Activated CD4-positive, alpha-beta memory T cell treated with anti-CD3 and anti-CD28 coated beads, Interleukin-2, amount 10 ng/mL, durations not matched to agents 7 days and 5 days (primary cell): Measurements from ENCODE around the gene KCNJ14. TPM values are rescaled to one million over a fixed set of nuclear protein-coding genes. Genes with fewer than 3 reads are reported as not detected.
A peak's percentile ranks its signal among the peaks of the same experiment; 100 is the strongest.
"Not testable (repeated sequence)": the region's sequence is repeated elsewhere in the genome, so short reads cannot be mapped to it uniquely, and the experiment has no call there.

Source experiments
- CTCF ChIA-PET: fragments of 350-600 bp; sonication (Branson Sonifier 250); formaldehyde crosslinking; loops from one replicate; lab custom pipeline; 2021; ENCODE audit warnings: antibody characterized with exemption, inconsistent platforms; lab: Charles Lee
- POLR2A ChIA-PET: fragments of 350-600 bp; sonication (Branson Sonifier 250); formaldehyde crosslinking; loops from one replicate; lab custom pipeline; 2021; ENCODE audit warnings: antibody characterized with exemption; lab: Charles Lee
- DNase-seq: peaks from one replicate; pipeline ENCODE4 v3.0.0-alpha.2; 2020
- H3K27ac Mint-ChIP-seq: one replicate; pipeline ENCODE4 v1.8.0; 2021; ENCODE audit warnings: mild to moderate bottlenecking, mixed read lengths
- H3K27me3 Mint-ChIP-seq: one replicate; pipeline ENCODE4 v1.8.0; 2021; ENCODE audit warnings: mixed read lengths
- H3K36me3 Mint-ChIP-seq: one replicate; pipeline ENCODE4 v1.8.0; 2021; ENCODE audit warnings: low read depth, mixed read lengths
- H3K4me1 Mint-ChIP-seq: one replicate; pipeline ENCODE4 v1.8.0; 2021; ENCODE audit warnings: mixed read lengths
- H3K4me3 Mint-ChIP-seq: one replicate; pipeline ENCODE4 v1.8.0; 2021; ENCODE audit warnings: mild to moderate bottlenecking, mixed read lengths
- H3K9me3 Mint-ChIP-seq: one replicate; pipeline ENCODE4 v1.8.0; 2021; ENCODE audit warnings: mixed read lengths
- total RNA-seq, 2 experiments: library from RNA; stranded (reverse); gene quantifications; one replicate each; pipeline ENCODE4 v1.2.3, GENCODE V29; 2021

Gene KCNJ14
- total RNA-seq, 2 experiments from 2014 or later, result 0.73 to 0.86 TPM

DNA sequence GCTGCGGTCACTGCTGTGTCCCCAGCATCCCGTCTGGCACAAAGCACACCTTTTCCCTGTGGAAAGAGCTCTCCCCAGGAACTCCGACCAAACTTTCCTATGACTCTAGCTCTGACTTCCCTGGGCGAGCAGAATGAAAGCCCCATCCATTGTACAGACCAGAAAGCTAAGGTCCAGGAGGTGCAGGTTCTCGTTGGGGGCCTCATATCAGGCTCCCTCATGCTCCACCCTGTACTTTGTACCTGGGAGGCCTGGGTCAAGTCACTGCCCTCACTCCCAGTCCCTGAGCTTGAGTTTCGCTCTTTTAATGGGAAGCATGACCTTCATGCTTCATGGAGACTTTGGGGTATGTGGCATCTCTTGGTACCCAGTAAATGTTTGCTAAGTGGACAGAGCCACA, 32.2 kb downstream of the KCNJ14 start:
- no peaks in the 10 kb centered on the region for H3K36me3 Mint-ChIP-seq
- H3K27ac Mint-ChIP-seq, result no peak overlapping the region
- H3K9me3 Mint-ChIP-seq, result no peaks in the 10 kb centered on the region
- DNase-seq, result no peak
- H3K4me1 Mint-ChIP-seq, result peaks cover 22% of the 10 kb centered on the region
- H3K4me3 Mint-ChIP-seq, result no peak overlapping the region
- peaks cover 24% of the 10 kb centered on the region for H3K27me3 Mint-ChIP-seq
- ChIA-PET POLR2A (interaction anchor here (1.1 to 1.4 kb wide), 2 partner anchors 26 to 46 kb away, joined by 3 read pairs; no protein-coding TSS in a partner anchor), CTCF (interaction anchor here (1.1 to 2.5 kb wide), 4 partner anchors 18 to 174 kb away, joined by 3 to 7 read pairs (median 6); no protein-coding TSS in a partner anchor)

DNA sequence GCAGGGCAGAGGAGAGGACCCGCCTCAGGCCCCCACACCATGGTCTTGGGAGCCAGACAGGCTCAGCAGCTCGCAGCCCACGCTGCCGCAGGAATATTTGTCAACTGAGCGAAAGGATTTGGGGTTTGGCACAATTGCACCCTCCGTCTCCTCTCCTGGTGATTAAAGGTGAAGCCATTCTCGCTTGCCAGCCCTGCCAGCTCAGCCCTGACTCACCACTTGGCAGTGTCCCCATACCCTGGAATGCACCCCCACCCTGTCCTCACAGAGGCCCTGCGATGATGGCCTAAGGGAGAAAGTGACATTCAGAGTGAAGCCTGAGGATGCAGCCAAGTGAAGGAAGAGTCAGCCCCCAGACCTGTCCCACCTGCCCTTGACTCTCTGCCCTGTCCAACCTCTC, 32.6 kb downstream of the KCNJ14 start:
- Mint-ChIP-seq H3K4me1 (peaks cover 27% of the 10 kb centered on the region), H3K27me3 (peaks cover 28% of the 10 kb centered on the region), H3K9me3 (no peaks in the 10 kb centered on the region), H3K27ac (no peak overlapping the region), H3K4me3 (no peak overlapping the region), H3K36me3 (no peaks in the 10 kb centered on the region)
- DNase-seq, result no peak
- ChIA-PET CTCF (interaction anchor here (0.6 to 3.2 kb wide), 5 partner anchors 18 to 174 kb away, joined by 3 to 24 read pairs (median 7); partner anchors contain the start of gene SPACA4), POLR2A (interaction anchor here (1.1 to 1.4 kb wide), 2 partner anchors 26 to 47 kb away, joined by 3 read pairs; no protein-coding TSS in a partner anchor)

DNA sequence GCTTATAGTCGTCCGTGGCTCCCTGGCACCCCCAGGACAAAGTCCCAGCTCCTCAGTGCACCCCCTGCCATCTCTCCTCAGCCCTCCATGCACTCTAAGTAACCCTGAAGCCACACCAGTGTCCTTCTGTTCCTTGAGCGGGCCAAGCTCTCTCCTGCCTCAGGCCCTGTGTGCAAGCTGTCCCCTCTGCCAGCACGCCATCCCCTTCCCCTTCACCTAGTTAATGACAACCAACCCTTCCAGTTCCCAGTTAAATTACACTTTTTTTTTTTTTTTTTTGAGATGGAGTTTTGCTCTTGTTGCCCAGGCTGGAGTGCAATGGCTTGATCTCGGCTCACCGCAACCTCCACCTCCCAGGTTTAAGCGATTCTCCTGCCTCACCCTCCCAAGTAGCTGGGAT, 33.1 kb downstream of the KCNJ14 start:
- Mint-ChIP-seq H3K27me3 (peaks cover 29% of the 10 kb centered on the region), H3K4me1 (peaks cover 28% of the 10 kb centered on the region)
- not testable (repeated sequence) for H3K36me3 Mint-ChIP-seq, H3K27ac Mint-ChIP-seq, H3K9me3 Mint-ChIP-seq, H3K4me3 Mint-ChIP-seq, DNase-seq
- POLR2A ChIA-PET, result interaction anchor here (1.1 to 1.4 kb wide), 2 partner anchors 26 to 47 kb away, joined by 3 read pairs; no protein-coding TSS in a partner anchor
- CTCF ChIA-PET, result interaction anchor here (0.6 to 3.2 kb wide), 7 partner anchors 8 to 175 kb away, joined by 3 to 59 read pairs (median 7); partner anchors contain the start of gene SPACA4

DNA sequence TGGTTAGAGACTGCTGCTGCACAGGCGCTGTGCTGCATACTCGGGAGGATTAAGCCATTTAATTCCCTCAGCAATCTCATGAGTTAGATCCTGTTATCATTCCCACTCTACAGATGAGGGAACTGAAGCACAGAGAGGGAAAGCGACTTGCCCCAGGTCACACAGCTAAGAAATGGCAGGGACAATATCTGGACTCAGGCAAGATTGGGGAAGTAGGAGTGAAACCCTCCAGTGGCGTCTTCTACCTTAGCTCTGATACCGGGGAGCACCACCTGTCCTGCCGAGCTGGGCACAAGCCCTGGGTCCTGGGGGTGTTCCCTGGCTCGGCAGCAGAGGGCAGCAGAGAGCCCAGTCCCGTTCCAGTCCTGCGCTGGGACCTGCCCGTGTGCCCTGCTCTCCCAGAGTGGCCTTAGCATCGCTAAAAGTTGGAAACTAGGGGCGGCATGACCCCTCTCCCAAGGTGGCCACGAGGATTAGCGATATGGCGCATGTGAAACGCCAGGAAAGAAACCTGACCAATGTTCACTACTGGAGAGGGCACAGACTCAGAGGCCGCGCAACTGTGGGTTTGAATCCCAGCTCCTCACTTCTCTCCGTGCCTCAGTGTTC, 34.3 kb downstream of the KCNJ14 start:
- H3K9me3 Mint-ChIP-seq, result no peaks in the 10 kb centered on the region
- no peaks in the 10 kb centered on the region for H3K36me3 Mint-ChIP-seq
- peak; percentile 83 for DNase-seq
- ChIA-PET CTCF (interaction anchor here (0.6 to 3.2 kb wide), 21 partner anchors 9 to 890 kb away, joined by 3 to 59 read pairs (median 3); partner anchors contain the start of genes SPACA4, SYNGR4 and TMEM143), POLR2A (interaction anchor here (1.8 to 2.2 kb wide), 2 partner anchors 9 to 94 kb away, joined by 10 to 11 read pairs; no protein-coding TSS in a partner anchor)
- H3K4me3 Mint-ChIP-seq, result no peak overlapping the region
- H3K27me3 Mint-ChIP-seq, result peaks cover 35% of the 10 kb centered on the region
- H3K27ac Mint-ChIP-seq, result no peak overlapping the region
- peaks cover 35% of the 10 kb centered on the region for H3K4me1 Mint-ChIP-seq

DNA sequence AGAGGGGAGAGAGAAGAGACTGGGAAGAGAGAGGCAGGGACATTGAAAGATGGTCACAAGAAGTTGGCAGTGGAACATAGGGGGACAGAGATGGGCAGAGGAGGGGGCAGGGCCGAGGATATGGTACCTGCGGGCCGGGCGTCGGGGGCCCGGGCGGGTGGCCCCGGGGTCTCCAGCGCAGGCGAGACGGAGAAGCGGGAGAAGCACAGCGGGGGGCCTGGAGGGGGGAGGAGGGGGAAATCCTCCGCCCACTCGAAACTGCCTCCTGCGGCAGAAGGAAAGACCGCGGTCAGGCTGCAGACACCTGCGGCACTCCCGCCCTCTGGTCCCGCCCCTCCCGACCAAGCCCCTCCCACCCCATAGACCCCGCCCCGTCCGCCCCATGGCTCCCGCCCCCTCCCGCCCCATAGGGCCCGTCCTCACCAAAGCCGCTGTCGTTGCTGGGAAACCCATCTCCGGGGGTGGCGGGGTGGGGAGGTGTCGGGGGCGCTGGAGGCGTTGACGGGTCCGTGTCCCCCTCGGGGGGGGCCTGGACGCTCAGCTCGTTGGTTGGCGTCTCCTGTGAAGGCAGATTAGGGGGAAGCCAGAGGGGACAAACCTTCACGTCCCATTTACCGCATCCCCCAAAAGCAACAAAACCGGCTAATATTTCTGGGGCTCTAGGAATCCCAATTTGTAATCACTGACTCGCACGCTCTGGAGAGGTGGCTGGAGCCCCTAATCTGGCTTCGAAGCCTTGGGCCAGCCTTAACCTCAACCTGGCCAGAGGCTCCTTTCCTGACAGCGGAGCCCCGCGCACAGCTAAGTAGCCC, 35.8 kb downstream of the KCNJ14 start:
- Mint-ChIP-seq H3K27ac (no peak overlapping the region), H3K4me1 (peaks cover 42% of the 10 kb centered on the region), H3K9me3 (no peaks in the 10 kb centered on the region), H3K27me3 (peaks cover 46% of the 10 kb centered on the region), H3K36me3 (no peaks in the 10 kb centered on the region), H3K4me3 (no peak overlapping the region)
- CTCF ChIA-PET, result interaction anchor here (1.0 to 3.2 kb wide), 6 partner anchors 11 to 117 kb away, joined by 3 to 59 read pairs (median 16); partner anchors contain the start of gene SPACA4
- peak; percentile 61 for DNase-seq
- POLR2A ChIA-PET, result interaction anchor here (2.2 kb wide), 1 partner anchor 93 kb away, joined by 10 read pairs; no protein-coding TSS in a partner anchor

DNA sequence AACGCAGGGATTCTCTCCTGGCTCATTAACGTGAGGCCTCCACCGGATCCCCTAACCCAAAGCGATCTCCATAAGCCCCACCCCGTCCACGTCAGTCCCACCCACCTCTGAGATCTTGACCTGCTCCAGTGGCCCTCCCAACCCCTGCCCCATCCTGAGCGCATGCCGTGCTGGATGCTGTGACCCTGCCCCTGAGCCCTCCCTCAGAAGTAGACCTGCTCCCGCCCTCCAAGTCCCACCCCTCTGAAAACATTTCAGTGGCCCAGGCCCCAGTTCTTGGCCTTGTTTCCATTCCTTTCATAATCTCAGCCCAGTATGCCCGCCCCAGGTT, 36.4 kb downstream of the KCNJ14 start:
- Mint-ChIP-seq H3K27ac (no peak overlapping the region), H3K36me3 (no peaks in the 10 kb centered on the region), H3K4me1 (peaks cover 42% of the 10 kb centered on the region), H3K27me3 (peaks cover 49% of the 10 kb centered on the region), H3K9me3 (no peaks in the 10 kb centered on the region), H3K4me3 (no peak overlapping the region)
- no peak for DNase-seq
- CTCF ChIA-PET, result interaction anchor here (3.1 kb wide), 1 partner anchor 93 kb away, joined by 59 read pairs; no protein-coding TSS in a partner anchor
- POLR2A ChIA-PET, result no interaction called here

DNA sequence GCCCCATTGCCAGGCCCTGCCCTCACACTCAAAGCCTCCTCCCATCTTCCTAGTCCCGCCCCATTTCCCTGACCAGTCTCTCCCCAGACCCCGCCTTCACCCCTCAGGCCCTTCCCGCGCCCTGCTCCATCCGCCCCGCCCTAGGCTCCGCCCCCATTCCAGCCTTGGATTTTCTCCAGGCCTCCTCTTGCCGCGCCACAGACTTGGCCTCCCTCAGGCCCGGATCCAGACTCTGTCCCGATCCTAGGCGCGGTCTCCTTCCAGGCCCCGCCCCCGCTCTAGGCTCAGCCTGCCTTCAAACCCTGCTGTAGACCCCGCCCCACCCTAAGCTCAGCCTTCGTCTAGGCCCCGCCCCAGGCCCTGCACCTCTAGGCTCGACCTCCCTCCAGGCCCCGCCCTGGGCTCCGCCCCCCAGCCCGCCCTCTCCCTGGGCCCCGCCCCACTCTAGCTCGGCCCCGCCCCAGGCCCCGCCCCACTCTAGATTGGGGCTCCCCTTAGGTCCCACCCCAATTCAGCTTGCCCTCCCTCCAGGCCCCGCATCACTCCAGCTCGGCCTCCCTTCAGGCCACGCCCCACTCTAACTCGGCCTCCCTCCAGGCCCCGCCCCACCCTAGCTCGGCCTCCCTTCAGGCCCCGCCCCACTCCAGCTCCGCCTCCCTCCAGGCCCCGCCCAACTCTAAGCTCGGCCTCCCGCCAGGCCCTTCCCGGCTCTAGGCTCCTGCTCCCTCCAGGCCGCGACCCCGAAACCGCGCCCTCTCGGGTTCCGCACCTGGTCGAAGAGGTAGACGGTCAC, 37.7 kb downstream of the KCNJ14 start:
- H3K27me3 Mint-ChIP-seq, result peaks cover 56% of the 10 kb centered on the region
- CTCF ChIA-PET, result interaction anchor here (0.7 to 2.0 kb wide), 9 partner anchors 13 to 179 kb away, joined by 3 to 14 read pairs (median 6); partner anchors contain the start of genes SPHK2, SYNGR4 and TMEM143
- peaks cover 46% of the 10 kb centered on the region for H3K4me1 Mint-ChIP-seq
- no peaks in the 10 kb centered on the region for H3K36me3 Mint-ChIP-seq
- POLR2A ChIA-PET, result interaction anchor here (0.9 to 2.5 kb wide), 4 partner anchors 9 to 125 kb away, joined by 3 to 8 read pairs (median 4); no protein-coding TSS in a partner anchor
- H3K27ac Mint-ChIP-seq, result peak overlapping the region; percentile 35
- H3K4me3 Mint-ChIP-seq, result peak overlapping the region; percentile 51
- no peaks in the 10 kb centered on the region for H3K9me3 Mint-ChIP-seq
- peak; percentile 88 for DNase-seq

DNA sequence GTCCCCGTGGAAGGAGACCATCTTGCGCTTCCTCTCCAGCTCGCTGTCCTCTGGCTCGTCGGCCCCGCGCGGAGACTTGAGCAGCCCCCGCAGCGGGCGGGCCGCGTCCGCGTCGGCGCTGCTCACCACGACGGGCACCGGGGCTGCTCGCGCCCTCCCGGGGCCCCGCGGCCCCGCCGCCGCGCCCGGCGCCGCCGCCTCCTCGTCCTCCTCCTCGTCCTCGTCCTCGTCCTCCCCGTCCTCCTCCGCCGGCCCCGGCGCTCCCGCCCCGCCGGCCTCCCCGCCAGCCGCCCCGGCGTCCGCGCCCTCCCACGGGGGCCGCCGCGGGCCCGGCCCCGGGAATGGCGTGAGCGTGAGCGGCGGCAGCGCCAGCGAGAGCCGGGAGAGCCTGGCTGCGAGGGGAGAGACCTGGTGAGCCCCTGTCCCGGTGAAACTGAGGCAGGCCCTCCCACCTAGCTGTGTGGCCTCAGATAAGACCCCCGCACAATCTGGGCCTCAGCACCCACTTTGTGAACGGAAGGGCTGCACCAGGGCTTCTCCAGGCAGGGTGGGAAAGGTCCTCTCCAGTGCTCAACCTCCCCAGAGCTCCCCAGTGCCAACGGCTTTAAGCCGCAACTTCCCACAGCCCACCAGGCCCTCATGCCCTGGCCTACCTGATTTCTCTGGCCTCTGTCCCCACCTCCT, 38.5 kb downstream of the KCNJ14 start:
- Mint-ChIP-seq H3K4me1 (peaks cover 46% of the 10 kb centered on the region), H3K9me3 (no peaks in the 10 kb centered on the region), H3K36me3 (no peaks in the 10 kb centered on the region), H3K4me3 (peak overlapping the region; percentile 60), H3K27ac (no peak overlapping the region), H3K27me3 (peaks cover 57% of the 10 kb centered on the region)
- ChIA-PET CTCF (interaction anchor here (0.6 to 2.0 kb wide), 10 partner anchors 12 to 180 kb away, joined by 3 to 14 read pairs (median 4); partner anchors contain the start of genes SPHK2, SYNGR4 and TMEM143), POLR2A (interaction anchor here (0.9 to 2.5 kb wide), 5 partner anchors 13 to 124 kb away, joined by 3 to 8 read pairs (median 4); no protein-coding TSS in a partner anchor)
- DNase-seq, result no peak

DNA sequence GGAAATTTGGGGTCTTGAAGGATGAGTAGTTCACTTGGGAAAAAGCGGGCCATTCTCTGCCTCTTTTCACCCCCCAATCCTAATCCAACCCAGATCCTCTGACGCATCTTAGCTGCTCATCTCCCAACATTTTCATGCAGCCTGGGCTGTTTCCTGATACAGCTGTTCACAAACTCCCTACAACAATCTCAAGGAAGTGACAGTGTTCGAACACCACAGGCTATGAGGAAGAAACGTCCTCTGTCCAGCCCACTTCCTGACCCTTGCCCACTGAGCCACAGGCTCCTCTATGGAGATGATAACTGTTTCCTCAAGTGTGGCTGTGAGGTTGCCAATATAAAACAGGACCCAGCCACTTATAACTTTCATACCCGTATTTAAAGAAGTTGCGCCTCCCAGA, 40.0 kb downstream of the KCNJ14 start:
- CTCF ChIA-PET, result interaction anchor here (1.1 kb wide), 1 partner anchor 11 kb away, joined by 4 read pairs; no protein-coding TSS in a partner anchor
- peaks cover 51% of the 10 kb centered on the region for H3K27me3 Mint-ChIP-seq
- DNase-seq, result no peak
- no peak overlapping the region for H3K4me3 Mint-ChIP-seq
- no peak overlapping the region for H3K27ac Mint-ChIP-seq
- H3K4me1 Mint-ChIP-seq, result peaks cover 41% of the 10 kb centered on the region
- H3K9me3 Mint-ChIP-seq, result no peaks in the 10 kb centered on the region
- POLR2A ChIA-PET, result no interaction called here
- no peaks in the 10 kb centered on the region for H3K36me3 Mint-ChIP-seq

DNA sequence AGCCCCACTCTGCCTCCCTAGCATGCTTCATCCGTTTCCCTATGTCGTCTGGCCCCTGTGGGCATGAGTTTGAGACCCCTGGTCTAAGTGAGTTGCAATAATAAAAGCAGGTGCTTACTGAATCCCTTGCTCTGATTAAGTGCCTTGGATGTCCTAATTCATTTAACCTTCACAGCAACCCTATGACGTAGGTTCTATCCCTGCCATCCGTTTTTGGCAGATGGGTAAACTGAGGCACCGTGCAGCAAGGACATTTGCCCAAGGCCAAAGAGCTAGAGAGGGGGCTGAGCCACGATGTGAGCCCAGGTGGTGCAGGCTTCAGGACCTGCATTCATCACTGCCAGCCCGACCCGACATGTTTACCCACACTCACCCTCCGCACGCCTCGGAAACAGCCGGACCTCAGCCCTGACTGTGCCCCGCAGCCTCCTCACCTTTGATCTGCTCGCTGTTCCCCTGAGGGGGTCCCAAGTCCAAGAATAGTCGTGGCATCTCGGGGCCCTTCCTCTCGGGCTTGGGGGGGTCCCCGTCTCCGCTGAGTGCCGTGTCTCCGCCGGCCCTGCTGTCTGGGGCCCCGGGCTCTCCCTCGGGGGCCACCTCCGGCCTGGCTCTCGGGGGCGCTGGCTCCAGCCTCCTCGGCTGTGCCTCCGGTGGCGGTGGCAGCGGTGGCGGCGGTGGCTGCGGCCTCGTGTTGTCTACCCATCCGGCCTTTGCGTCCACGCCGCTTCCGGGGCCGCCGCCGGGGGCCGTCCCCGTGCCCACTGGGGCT, 41.8 kb downstream of the KCNJ14 start:
- ChIA-PET CTCF (no interaction called here), POLR2A (no interaction called here)
- peaks cover 42% of the 10 kb centered on the region for H3K27me3 Mint-ChIP-seq
- no peaks in the 10 kb centered on the region for H3K36me3 Mint-ChIP-seq
- H3K4me1 Mint-ChIP-seq, result peaks cover 38% of the 10 kb centered on the region
- H3K27ac Mint-ChIP-seq, result no peak overlapping the region
- no peaks in the 10 kb centered on the region for H3K9me3 Mint-ChIP-seq
- DNase-seq, result no peak
- H3K4me3 Mint-ChIP-seq, result no peak overlapping the region
